Esophagus squamous epithelium (tissue), 4 donors: ENCODE measurements around the gene RADIL.

Experiments
- POLR2A ChIP-seq, 4 donors: fragments of 450-650 bp; IDR thresholded peaks; one replicate each; pipeline ENCODE4 v1.6.1; 2017; ENCODE audit warnings: antibody characterized with exemption in 4 of 4, mild to moderate bottlenecking in 4 of 4, moderate library complexity in 3 of 4
- TF ChIP-seq, protein P1 (sequence below), 6 experiments: fragments of 450-650 bp in 4 of 6; fragments of 200-600 bp in 2 of 6; sonication (generic) in 2 of 6; IDR thresholded peaks; one replicate each; pipeline ENCODE4 v1.5.1; 2016 to 2019; ENCODE audit warnings: antibody characterized with exemption in 6 of 6, mild to moderate bottlenecking in 4 of 6, moderate library complexity in 4 of 6

- TF ChIP-seq, protein P1, sequence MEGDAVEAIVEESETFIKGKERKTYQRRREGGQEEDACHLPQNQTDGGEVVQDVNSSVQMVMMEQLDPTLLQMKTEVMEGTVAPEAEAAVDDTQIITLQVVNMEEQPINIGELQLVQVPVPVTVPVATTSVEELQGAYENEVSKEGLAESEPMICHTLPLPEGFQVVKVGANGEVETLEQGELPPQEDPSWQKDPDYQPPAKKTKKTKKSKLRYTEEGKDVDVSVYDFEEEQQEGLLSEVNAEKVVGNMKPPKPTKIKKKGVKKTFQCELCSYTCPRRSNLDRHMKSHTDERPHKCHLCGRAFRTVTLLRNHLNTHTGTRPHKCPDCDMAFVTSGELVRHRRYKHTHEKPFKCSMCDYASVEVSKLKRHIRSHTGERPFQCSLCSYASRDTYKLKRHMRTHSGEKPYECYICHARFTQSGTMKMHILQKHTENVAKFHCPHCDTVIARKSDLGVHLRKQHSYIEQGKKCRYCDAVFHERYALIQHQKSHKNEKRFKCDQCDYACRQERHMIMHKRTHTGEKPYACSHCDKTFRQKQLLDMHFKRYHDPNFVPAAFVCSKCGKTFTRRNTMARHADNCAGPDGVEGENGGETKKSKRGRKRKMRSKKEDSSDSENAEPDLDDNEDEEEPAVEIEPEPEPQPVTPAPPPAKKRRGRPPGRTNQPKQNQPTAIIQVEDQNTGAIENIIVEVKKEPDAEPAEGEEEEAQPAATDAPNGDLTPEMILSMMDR (IDR thresholded peaks at IDR 0.05) = no peak
- TF ChIP-seq POLR2A (IDR thresholded peaks at IDR 0.05) = no peak
Measured at GRCh38 chr7:4749363-4749762, 134.2 kb downstream of the RADIL start.
